Fibroblast of skin of right quadriceps (primary cell): ENCODE measurements around the gene FIGLA.

Experiments
- DNase-seq: peaks from one replicate; pipeline ENCODE4 v3.0.0-alpha.2; 2013

FIGLA gene

GRCh38 chr2:70771446-70771845 lies 19.0 kb downstream of the FIGLA start:
- no peak for DNase-seq

GRCh38 chr2:70769450-70769849 lies 21.0 kb downstream of the FIGLA start:
- DNase-seq: no peak

GRCh38 chr2:70768590-70769085 lies 21.8 kb downstream of the FIGLA start:
- no peak for DNase-seq

- peak; percentile 67 for DNase-seq
These were observed 22.5 kb downstream of the FIGLA start, which contains the start of gene ADD2 for GRCh38 chr2:70767699-70768589. ADD2 (minus strand) TSS chr2:70768200; CDS start chr2:70706408, 61,792 bp downstream.

- DNase-seq: no peak
These were observed 23.3 kb downstream of the FIGLA start for GRCh38 chr2:70767079-70767698.

GRCh38 chr2:70766357-70767078 lies 23.9 kb downstream of the FIGLA start:
- no peak for DNase-seq

- DNase-seq: no peak
These were observed 24.9 kb downstream of the FIGLA start for GRCh38 chr2:70765507-70765906.

GRCh38 chr2:70759446-70759845 lies 31.0 kb downstream of the FIGLA start:
- DNase-seq: no peak

- DNase-seq: no peak
These were observed 32.5 kb downstream of the FIGLA start for GRCh38 chr2:70757966-70758365.

- DNase-seq: no peak
These were observed 33.1 kb downstream of the FIGLA start for GRCh38 chr2:70757360-70757759.

- no peak for DNase-seq
These were observed 34.3 kb downstream of the FIGLA start for GRCh38 chr2:70756128-70756527.

- DNase-seq: no peak
These were observed 36.5 kb downstream of the FIGLA start for GRCh38 chr2:70753902-70754301.

- DNase-seq: no peak
These were observed 37.4 kb downstream of the FIGLA start for GRCh38 chr2:70753031-70753430.

- DNase-seq: no peak
These were observed 38.0 kb downstream of the FIGLA start for GRCh38 chr2:70752396-70752795.

GRCh38 chr2:70751881-70752280 lies 38.6 kb downstream of the FIGLA start:
- DNase-seq: no peak

- no peak for DNase-seq
These were observed 40.1 kb downstream of the FIGLA start for GRCh38 chr2:70750320-70750719.

GRCh38 chr2:70748002-70748784 lies 42.2 kb downstream of the FIGLA start:
- DNase-seq: no peak

GRCh38 chr2:70747284-70747683 lies 43.2 kb downstream of the FIGLA start:
- DNase-seq: no peak

GRCh38 chr2:70746094-70746974 lies 44.1 kb downstream of the FIGLA start:
- DNase-seq: no peak

GRCh38 chr2:70745276-70745825 lies 45.1 kb downstream of the FIGLA start:
- no peak for DNase-seq

- no peak for DNase-seq
These were observed 46.0 kb downstream of the FIGLA start for GRCh38 chr2:70744397-70744796.
